GM18951 (cell line): Measurements from ENCODE around the gene RALGDS.

Source experiments
- POLR2A ChIP-seq: IDR thresholded peaks from 4 replicates; pipeline ENCODE4 v1.6.1; 2011; ENCODE audit warnings: mild to moderate bottlenecking; ENCODE audit not compliant: insufficient read length, insufficient read depth; ENCODE audit errors: extremely low read depth
- in situ Hi-C: fragments of 300-500 bp; cut with MboI; formaldehyde crosslinking; loops from one replicate; pipeline ENCODE4 v1.12.0; 2022; ENCODE audit warnings: low sequenced_read_pairs, mixed read lengths, inconsistent platforms; ENCODE audit not compliant: unreplicated experiment

The RALGDS gene

GRCh38 chr9:133049043-133049442, 72.0 kb downstream of the RALGDS start:
- TF ChIP-seq POLR2A, result no peak
- in situ Hi-C loops, result no loop called here

DNA sequence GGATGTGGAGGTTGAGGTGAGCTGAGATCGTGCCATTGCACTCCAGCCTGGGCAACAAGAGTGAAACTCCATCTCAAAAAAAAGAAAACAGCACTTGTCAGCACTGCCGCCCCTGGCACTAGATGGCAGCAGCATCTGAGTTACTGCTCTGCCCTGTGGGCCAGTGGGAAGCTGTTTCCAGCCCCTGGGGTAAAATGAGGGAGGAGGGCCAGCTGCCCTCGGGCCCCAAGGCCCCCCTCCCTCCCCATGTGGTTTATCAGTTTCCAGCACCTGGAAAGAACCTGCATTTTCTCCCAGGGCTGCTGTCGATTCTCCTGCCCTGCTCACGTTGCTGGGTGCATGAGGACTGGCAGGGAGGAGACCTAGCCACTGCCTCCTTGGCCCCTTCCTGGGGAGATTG, 72.4 kb downstream of the RALGDS start:
- no peak for TF ChIP-seq POLR2A
- in situ Hi-C loops, result no loop called here
